Tibial nerve (tissue), 4 donors: ENCODE results near the gene ELFN1. TPM values are rescaled to one million over a fixed set of nuclear protein-coding genes. Genes with fewer than 3 reads are reported as not detected.
A peak's percentile ranks its signal among the peaks of the same experiment; 100 is the strongest.

Source experiments
- DNase-seq, 2 donors: peaks; one replicate each; pipeline ENCODE4 v3.0.0-alpha.2; 2019; ENCODE audit warnings: low spot score in 2 of 2
- H3K27ac ChIP-seq, 4 donors: fragments of 200-600 bp; sonication (generic) in 3 of 4; one replicate each; pipeline ENCODE4 v1.5.1; 2017 to 2019; ENCODE audit warnings: mild to moderate bottlenecking in 1 of 4
- H3K27me3 ChIP-seq, 2 donors: fragments of 200-600 bp; sonication (generic) in 1 of 2; one replicate each; pipeline versions ENCODE4 v1.5.1 to v1.6.0; 2017 to 2019
- H3K36me3 ChIP-seq, 3 donors: fragments of 200-600 bp; sonication (generic); one replicate each; pipeline ENCODE4 v1.5.1; 2018 to 2019
- H3K4me1 ChIP-seq, 4 donors: fragments of 200-600 bp; sonication (generic) in 3 of 4; one replicate each; pipeline ENCODE4 v1.5.1; 2017 to 2019
- H3K4me3 ChIP-seq, 4 donors: fragments of 200-600 bp; sonication (generic) in 3 of 4; one replicate each; pipeline ENCODE4 v1.5.1; 2017 to 2019; ENCODE audit warnings: mild to moderate bottlenecking in 1 of 4, moderate library complexity in 1 of 4
- H3K9me3 ChIP-seq, 4 donors: fragments of 200-600 bp; sonication (generic) in 3 of 4; one replicate each; pipeline ENCODE4 v1.5.1; 2017 to 2019
- EP300 ChIP-seq, 2 donors: sonication (generic); formaldehyde crosslinking; IDR thresholded peaks; one replicate each; pipeline ENCODE4 v1.6.1; 2017; ENCODE audit warnings: antibody characterized with exemption in 2 of 2, mild to moderate bottlenecking in 1 of 2
- POLR2A ChIP-seq, 2 donors: fragments of 450-650 bp; IDR thresholded peaks; one replicate each; pipeline ENCODE4 v1.6.1; 2017; ENCODE audit warnings: antibody characterized with exemption in 2 of 2, mild to moderate bottlenecking in 2 of 2, moderate library complexity in 2 of 2
- WGBS, 2 donors: methylation state at CpG; one replicate each; pipeline ENCODE4 v1.1.5; 2018; 5-methylcytosine and 5-hydroxymethylcytosine counted together
- total RNA-seq, 4 donors: library from RNA; depleted of rRNA; stranded (reverse); fragments of >200 nt; gene quantifications; one replicate each; pipeline ENCODE4 v1.1.0, GENCODE V29; 2016
- TF ChIP-seq, protein P1 (sequence below), 5 experiments: fragments of 200-600 bp in 3 of 5; fragments of 450-650 bp in 2 of 5; sonication (generic) in 3 of 5; IDR thresholded peaks; one replicate each; pipeline ENCODE4 v1.5.1; 2016 to 2019; ENCODE audit warnings: antibody characterized with exemption in 5 of 5, mild to moderate bottlenecking in 3 of 5, moderate library complexity in 2 of 5

ELFN1 gene
- total RNA-seq, 4 donors from 2014 or later, result 0.21 to 2.4 (median 1.5) TPM

DNA sequence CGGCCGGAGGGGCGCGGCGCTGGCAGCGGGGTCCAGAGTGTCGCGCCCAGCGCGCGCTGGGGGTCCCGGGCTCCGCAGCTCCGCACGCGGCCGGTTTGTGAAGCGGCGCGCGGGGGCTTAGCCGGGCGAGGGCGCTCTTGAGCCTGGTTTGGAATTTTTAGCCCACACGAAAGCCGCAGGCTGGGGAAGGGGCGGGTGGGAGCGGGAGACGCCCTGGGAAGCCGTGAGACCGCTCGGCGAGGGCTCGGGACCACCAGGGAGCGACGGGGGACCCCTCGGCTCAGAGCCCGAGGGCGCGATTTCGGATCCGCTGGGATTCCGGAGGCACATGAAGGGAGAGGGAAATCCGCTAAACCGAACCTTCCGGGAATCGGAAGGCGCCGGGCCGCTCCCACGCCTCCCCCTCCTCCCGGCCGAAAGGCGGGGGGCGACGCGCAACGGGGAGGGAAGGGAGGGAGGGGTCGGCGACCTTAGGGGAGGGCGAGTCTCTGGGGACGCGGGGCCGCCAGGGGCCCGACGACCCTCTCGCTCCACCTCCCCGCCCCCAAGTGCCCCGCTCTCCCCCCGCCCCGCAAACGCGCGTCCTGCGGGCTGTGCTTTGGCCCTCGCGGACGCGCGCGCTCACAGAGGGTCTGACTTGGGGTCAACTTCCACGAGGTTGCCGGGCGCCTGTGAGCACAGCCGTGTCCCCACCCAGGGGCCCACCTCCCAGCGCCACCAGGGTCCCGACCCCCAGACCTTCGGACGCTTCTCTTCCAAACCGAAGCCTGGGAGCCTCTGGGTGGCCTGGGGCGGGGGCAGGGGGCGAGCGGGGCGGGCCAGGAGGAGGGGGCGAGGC lies 5.1 kb upstream of the ELFN1 start:
- Histone ChIP-seq H3K4me3 (peak overlapping the region; percentile 33 to 58 (median 52)), H3K36me3 (no peaks in the 10 kb centered on the region), H3K9me3 (no peaks in the 10 kb centered on the region), H3K27me3 (peaks cover 7 to 85% of the 10 kb centered on the region in 2 donors), H3K4me1 (peaks cover 0 to 52% (median 36%) of the 10 kb centered on the region in 4 donors), H3K27ac (peak overlapping the region in 2 of 4 donors; percentile 3 to 12)
- TF ChIP-seq EP300 (IDR thresholded peaks at IDR 0.05), result no peak
- TF ChIP-seq, protein P1, sequence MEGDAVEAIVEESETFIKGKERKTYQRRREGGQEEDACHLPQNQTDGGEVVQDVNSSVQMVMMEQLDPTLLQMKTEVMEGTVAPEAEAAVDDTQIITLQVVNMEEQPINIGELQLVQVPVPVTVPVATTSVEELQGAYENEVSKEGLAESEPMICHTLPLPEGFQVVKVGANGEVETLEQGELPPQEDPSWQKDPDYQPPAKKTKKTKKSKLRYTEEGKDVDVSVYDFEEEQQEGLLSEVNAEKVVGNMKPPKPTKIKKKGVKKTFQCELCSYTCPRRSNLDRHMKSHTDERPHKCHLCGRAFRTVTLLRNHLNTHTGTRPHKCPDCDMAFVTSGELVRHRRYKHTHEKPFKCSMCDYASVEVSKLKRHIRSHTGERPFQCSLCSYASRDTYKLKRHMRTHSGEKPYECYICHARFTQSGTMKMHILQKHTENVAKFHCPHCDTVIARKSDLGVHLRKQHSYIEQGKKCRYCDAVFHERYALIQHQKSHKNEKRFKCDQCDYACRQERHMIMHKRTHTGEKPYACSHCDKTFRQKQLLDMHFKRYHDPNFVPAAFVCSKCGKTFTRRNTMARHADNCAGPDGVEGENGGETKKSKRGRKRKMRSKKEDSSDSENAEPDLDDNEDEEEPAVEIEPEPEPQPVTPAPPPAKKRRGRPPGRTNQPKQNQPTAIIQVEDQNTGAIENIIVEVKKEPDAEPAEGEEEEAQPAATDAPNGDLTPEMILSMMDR (IDR thresholded peaks at IDR 0.05), result peak; percentile 62 to 76 (median 71)
- TF ChIP-seq POLR2A (IDR thresholded peaks at IDR 0.05), result no peak
- DNase-seq, result peak in 1 of 2 donors; percentile 50
- 0% methylated on average over 31 to 41 of the region's 95 CpGs for WGBS, 2 donors

- peak overlapping the region; percentile 33 to 58 (median 52) for H3K4me3 ChIP-seq
- H3K36me3 ChIP-seq, result no peaks in the 10 kb centered on the region
- DNase-seq, result no peak
- peak overlapping the region in 1 of 4 donors; percentile 3 for H3K27ac ChIP-seq
- TF ChIP-seq EP300 (IDR thresholded peaks at IDR 0.05) (no peak), POLR2A (IDR thresholded peaks at IDR 0.05) (no peak)
- TF ChIP-seq, protein P1 (IDR thresholded peaks at IDR 0.05), result no peak
- peaks cover 0 to 60% (median 40%) of the 10 kb centered on the region in 4 donors for H3K4me1 ChIP-seq
- no peaks in the 10 kb centered on the region for H3K9me3 ChIP-seq
- H3K27me3 ChIP-seq, result peaks cover 9 to 88% of the 10 kb centered on the region in 2 donors
- 1% methylated on average over 22 to 36 of the region's 98 CpGs for WGBS, 2 donors
These were observed 4.3 kb upstream of the ELFN1 start for GRCh38 chr7:1665549-1666316.

GRCh38 chr7:1666317-1666822 lies 3.7 kb upstream of the ELFN1 start:
- Histone ChIP-seq H3K4me1 (peaks cover 0 to 64% (median 40%) of the 10 kb centered on the region in 4 donors), H3K9me3 (no peaks in the 10 kb centered on the region), H3K27ac (no peak overlapping the region), H3K4me3 (peak overlapping the region; percentile 5 to 53 (median 31)), H3K36me3 (no peaks in the 10 kb centered on the region), H3K27me3 (peaks cover 9 to 94% of the 10 kb centered on the region in 2 donors)
- WGBS, 2 donors, result 0 to 2% methylated on average over 10 to 41 of the region's 58 CpGs
- TF ChIP-seq, protein P1 (IDR thresholded peaks at IDR 0.05), result no peak
- no peak for TF ChIP-seq EP300 (IDR thresholded peaks at IDR 0.05)
- TF ChIP-seq POLR2A (IDR thresholded peaks at IDR 0.05), result no peak
- DNase-seq, result no peak

GRCh38 chr7:1666823-1667565 lies 3.1 kb upstream of the ELFN1 start:
- TF ChIP-seq POLR2A (IDR thresholded peaks at IDR 0.05), result no peak
- TF ChIP-seq, protein P1 (IDR thresholded peaks at IDR 0.05), result no peak
- TF ChIP-seq EP300 (IDR thresholded peaks at IDR 0.05), result no peak
- DNase-seq, result no peak
- H3K27ac ChIP-seq, result no peak overlapping the region

More at GRCh38 chr7:1666823-1667565, 3.1 kb upstream of the ELFN1 start:
- peaks cover 0 to 64% (median 40%) of the 10 kb centered on the region in 4 donors for H3K4me1 ChIP-seq
- H3K27me3 ChIP-seq, result peaks cover 9 to 95% of the 10 kb centered on the region in 2 donors
- H3K36me3 ChIP-seq, result no peaks in the 10 kb centered on the region
- no peaks in the 10 kb centered on the region for H3K9me3 ChIP-seq
- WGBS, 2 donors, result 1 to 2% methylated on average over 37 to 54 of the region's 70 CpGs
- H3K4me3 ChIP-seq, result peak overlapping the region; percentile 5 to 53 (median 31)
